GM12878 (cell line): ENCODE measurements around the gene EYS. TPM values are rescaled to one million over a fixed set of nuclear protein-coding genes. Genes with fewer than 3 reads are reported as not detected.

Source experiments
- ATAC-seq: fragments of 200-7000 bp; cut with Tn5 transposase; 3 replicates; pipeline ENCODE4 v1.9.1; 2020; ENCODE audit warnings: mild to moderate bottlenecking, moderate library complexity
- BruUV-seq: library from RNA; stranded (reverse); fragments of 400-500 nt; replicated peaks from 2 replicates; lab custom pipeline; 2021; lab: Mats Ljungman, UMichigan
- CTCF ChIA-PET: fragments of 300-600 bp; sonication (Branson Sonifier 250); formaldehyde crosslinking; extraction: SDS; loops from one replicate; lab custom pipeline; 2021; ENCODE audit warnings: inconsistent platforms; lab: Yijun Ruan, JAX
- POLR2A ChIA-PET: fragments of 350-600 bp; formaldehyde crosslinking; extraction: SDS; loops from one replicate; lab custom pipeline; 2021; ENCODE audit warnings: inconsistent platforms; lab: Charles Lee
- RAD21 ChIA-PET: fragments of 300-600 bp; sonication (Branson Sonifier 250); formaldehyde crosslinking; loops from one replicate; lab custom pipeline; 2023; ENCODE audit warnings: antibody characterized with exemption; ENCODE audit not compliant: unreplicated experiment; lab: Charles Lee
- SMC1A ChIA-PET: fragments of 300-600 bp; sonication (Branson Sonifier 250); formaldehyde crosslinking; loops from one replicate; lab custom pipeline; 2023; ENCODE audit not compliant: unreplicated experiment, uncharacterized antibody; lab: Charles Lee
- DNase-seq: peaks from one replicate; pipeline ENCODE4 v3.0.0-alpha.2; 2011; ENCODE audit warnings: low read depth, low spot score
- FAIRE-seq: peaks from 3 replicates; lab custom pipeline; 2011; peaks lifted over from hg19 to GRCh38; lab: Jason Lieb, UNC
- H2AFZ ChIP-seq: 2 replicates; pipeline ENCODE4 v1.6.0; 2011; ENCODE audit warnings: low read depth, low read length, control low read depth; ENCODE audit not compliant: control insufficient read depth
- H3K27ac ChIP-seq: 2 replicates; pipeline ENCODE4 v1.5.1; 2011; ENCODE audit warnings: control low read depth; ENCODE audit not compliant: control insufficient read depth, insufficient read depth
- H3K27me3 ChIP-seq, 2 experiments: replicated peaks in 1 of 2; 2 replicates each; pipeline versions ENCODE4 v1.6.0 to v1.6.1; 2011; ENCODE audit warnings: low read length in 1 of 2; ENCODE audit not compliant: control insufficient read depth in 2 of 2, insufficient read depth in 2 of 2
- H3K36me3 ChIP-seq, 2 experiments: 2 replicates each; pipeline ENCODE4 v1.5.1; 2011; ENCODE audit warnings: low read length in 1 of 2; ENCODE audit not compliant: control insufficient read depth in 2 of 2, insufficient read depth in 2 of 2
- H3K4me1 ChIP-seq: 2 replicates; pipeline ENCODE4 v1.6.1; 2011; ENCODE audit warnings: mild to moderate bottlenecking, low read length, moderate library complexity, mixed read lengths; ENCODE audit not compliant: control insufficient read depth, insufficient read depth
- H3K4me2 ChIP-seq: 2 replicates; pipeline ENCODE4 v1.6.0; 2011; ENCODE audit warnings: control low read depth; ENCODE audit not compliant: control insufficient read depth, insufficient read depth
- H3K4me3 ChIP-seq: fragments of 200-600 bp; sonication (generic); 2 replicates; pipeline ENCODE4 v1.5.1; 2016
- H3K79me2 ChIP-seq: 2 replicates; pipeline ENCODE4 v1.6.0; 2011; ENCODE audit warnings: low read length; ENCODE audit not compliant: control insufficient read depth, insufficient read depth
- H3K9ac ChIP-seq: 2 replicates; pipeline ENCODE4 v1.8.0; 2011; ENCODE audit warnings: low read length, control low read depth, mixed read lengths; ENCODE audit not compliant: control insufficient read depth, insufficient read depth
- H3K9me3 ChIP-seq: replicated peaks from 3 replicates; pipeline ENCODE4 v1.5.1; 2011; ENCODE audit warnings: mild to moderate bottlenecking, low read length; ENCODE audit not compliant: control insufficient read depth, insufficient read depth
- H4K20me1 ChIP-seq: 2 replicates; pipeline ENCODE4 v1.6.0; 2011; ENCODE audit not compliant: control insufficient read depth, insufficient read depth
- BMI1 ChIP-seq: fragments of 450-650 bp; IDR thresholded peaks from 2 replicates; pipeline ENCODE4 v1.6.1; 2016; ENCODE audit warnings: mild to moderate bottlenecking, moderate library complexity, borderline replicate concordance
- CHD1 ChIP-seq: IDR thresholded peaks from 2 replicates; pipeline ENCODE4 v1.6.1; 2012; ENCODE audit warnings: low read depth, low read length, improper control_type of control experiment
- CHD4 ChIP-seq: fragments of 200-600 bp; sonication (generic); IDR thresholded peaks from 2 replicates; pipeline ENCODE4 v1.6.1; 2016; ENCODE audit warnings: mild to moderate bottlenecking
- CUX1 ChIP-seq: IDR thresholded peaks from 2 replicates; pipeline ENCODE4 v1.6.1; 2012; ENCODE audit warnings: improper control_type of control experiment, low read depth, low read length; ENCODE audit not compliant: insufficient replicate concordance
- FOS ChIP-seq: IDR thresholded peaks from 3 replicates; pipeline ENCODE4 v1.6.1; 2011; ENCODE audit warnings: borderline replicate concordance; ENCODE audit not compliant: insufficient read length; ENCODE audit errors: extremely low read depth
- IKZF1 ChIP-seq: fragments of 450-650 bp; conservative IDR thresholded peaks from 2 replicates; pipeline ENCODE4 v1.6.1; 2017; ENCODE audit warnings: antibody characterized with exemption, mild to moderate bottlenecking
- MEF2B ChIP-seq: fragments of 450-650 bp; IDR thresholded peaks from 2 replicates; pipeline ENCODE4 v1.6.1; 2018; ENCODE audit warnings: mild to moderate bottlenecking, moderate library complexity; ENCODE audit not compliant: partially characterized antibody, poor library complexity, severe bottlenecking
- MLLT1 ChIP-seq: fragments of 450-650 bp; IDR thresholded peaks from 2 replicates; pipeline ENCODE4 v1.6.1; 2016; ENCODE audit warnings: mild to moderate bottlenecking
- NBN ChIP-seq: fragments of 450-650 bp; IDR thresholded peaks from 2 replicates; pipeline ENCODE4 v1.6.1; 2016
- NFXL1 ChIP-seq: fragments of 450-650 bp; IDR thresholded peaks from 2 replicates; pipeline ENCODE4 v1.6.1; 2017; ENCODE audit warnings: antibody characterized with exemption, mild to moderate bottlenecking, borderline replicate concordance
- NRF1 ChIP-seq: conservative IDR thresholded peaks from 2 replicates; pipeline ENCODE4 v1.6.1; 2011; ENCODE audit warnings: mild to moderate bottlenecking, low read depth, low read length, improper control_type of control experiment
- RAD51 ChIP-seq: fragments of 450-650 bp; IDR thresholded peaks from 2 replicates; pipeline ENCODE4 v1.6.1; 2016; ENCODE audit warnings: moderate library complexity, mild to moderate bottlenecking, inconsistent platforms
- RB1 ChIP-seq: fragments of 450-650 bp; formaldehyde crosslinking; IDR thresholded peaks from 2 replicates; pipeline ENCODE4 v1.6.1; 2017; ENCODE audit warnings: mild to moderate bottlenecking, borderline replicate concordance
- RCOR1 ChIP-seq: conservative IDR thresholded peaks from 2 replicates; pipeline ENCODE4 v1.6.1; 2012; ENCODE audit warnings: low read depth, low read length, improper control_type of control experiment
- SMAD1 ChIP-seq: fragments of 450-650 bp; IDR thresholded peaks from 2 replicates; pipeline ENCODE4 v1.6.1; 2018; ENCODE audit warnings: mild to moderate bottlenecking, low read depth; ENCODE audit not compliant: partially characterized antibody
- SP1 ChIP-seq: IDR thresholded peaks from one replicate; pipeline ENCODE4 v1.6.1; 2011; ENCODE audit warnings: low read depth, low read length
- TAF1 ChIP-seq: IDR thresholded peaks from 2 replicates; pipeline ENCODE4 v1.6.1; 2011; ENCODE audit warnings: mild to moderate bottlenecking, low read depth, low read length, borderline replicate concordance
- ZBED1 ChIP-seq: IDR thresholded peaks from 2 replicates; pipeline ENCODE4 v1.6.1; 2016; ENCODE audit warnings: borderline replicate concordance
- ZNF274 ChIP-seq: IDR thresholded peaks from one replicate; pipeline ENCODE4 v1.8.0; 2011; ENCODE audit not compliant: insufficient read length, insufficient read depth
- WGBS: methylation state at CpG from one replicate; pipeline ENCODE4 v1.1.6; 2016; ENCODE audit warnings: low lambda C conversion rate; ENCODE audit not compliant: insufficient replicate concordance, insufficient coverage; ENCODE audit errors: missing lambda C conversion rate; 5-methylcytosine and 5-hydroxymethylcytosine counted together
- in situ Hi-C: fragments of 300-500 bp; cut with MboI; formaldehyde crosslinking; loops from 9 replicates; pipeline ENCODE4 v1.14.3; 2018; ENCODE audit warnings: mixed read lengths
- intact Hi-C: fragments of 100-400 bp; cut with micrococcal nuclease; formaldehyde crosslinking; loops from one replicate; pipeline ENCODE4 v1.14.2; 2022; ENCODE audit not compliant: unreplicated experiment
- polyA plus RNA-seq, 11 experiments: library from polyadenylated mRNA; depleted of rRNA in 4 of 11; unstranded in 6 of 11; stranded (reverse) in 5 of 11; fragments of >200 nt; fragmentation: Nextera tagmentation in 4 of 11; fragmentation: Illumina TruSeq in 1 of 11; extraction: Ambion mirVana in 4 of 11; extraction: Trizol in 1 of 11; gene quantifications; 1 replicate in 1 of 11; 2 replicates in 10 of 11; pipeline versions ENCODE4 v1.2.1 to v1.2.3, GENCODE V29; 2011 to 2016; ENCODE audit warnings: inconsistent platforms in 2 of 11, missing spikeins in 2 of 11, low read depth in 1 of 11
- total RNA-seq, 4 experiments: library from RNA; depleted of rRNA in 3 of 4; stranded (reverse); fragments of >200 nt in 3 of 4; fragmentation: Illumina TruSeq in 1 of 4; extraction: Trizol in 1 of 4; gene quantifications; 2 replicates each; pipeline versions ENCODE4 v1.2.1 to v1.2.3, GENCODE V29; 2013 to 2021

Gene EYS
- total and polyA plus RNA-seq, 10 of the 15 experiments (the other 5 are each of a cell fraction or from before 2014, with no cell fraction given): under 0.01 to 0.14 (median 0.02) TPM; not detected in 1

GRCh38 chr6:65610746-65611145, 96.3 kb downstream of the EYS start:
- intact Hi-C loops: no loop called here
- Histone ChIP-seq H3K4me1 (no peaks in the 10 kb centered on the region), H3K27me3 (no peaks in the 10 kb centered on the region), H4K20me1 (no peaks in the 10 kb centered on the region), H3K79me2 (no peaks in the 10 kb centered on the region), H3K9me3 (no peaks in the 10 kb centered on the region), H2AFZ (no peak overlapping the region), H3K9ac (no peak overlapping the region), H3K4me2 (no peak overlapping the region), H3K27ac (no peak overlapping the region), H3K4me3 (no peak overlapping the region), H3K36me3 (no peaks in the 10 kb centered on the region)
- ATAC-seq (no peak), DNase-seq (no peak), FAIRE-seq (no peak)
- no TSS peak for BruUV-seq
- WGBS: 46% methylated on average over 2 of the region's 2 CpGs
- ChIA-PET CTCF (no interaction called here), RAD21 (no interaction called here), SMC1A (interaction anchor here (1.3 kb wide), 1 partner anchor 14 kb away, joined by 3 read pairs; no protein-coding TSS in a partner anchor), POLR2A (no interaction called here)
- no peak for TF ChIP-seq SP1
- no peak for TF ChIP-seq IKZF1
- no peak for TF ChIP-seq TAF1
- TF ChIP-seq NRF1: no peak
- no peak for TF ChIP-seq ZNF274
- no peak for TF ChIP-seq NFXL1
- no peak for TF ChIP-seq RCOR1
- TF ChIP-seq RAD51: no peak
- TF ChIP-seq MEF2B: no peak
- TF ChIP-seq CHD4: no peak
- TF ChIP-seq MLLT1: no peak
- TF ChIP-seq FOS: no peak
- no peak for TF ChIP-seq BMI1
- no peak for TF ChIP-seq CUX1
- TF ChIP-seq CHD1: no peak
- no peak for TF ChIP-seq ZBED1
- TF ChIP-seq NBN: no peak
- no peak for TF ChIP-seq RB1
- TF ChIP-seq SMAD1: no peak
- in situ Hi-C loops: no loop called here
